Esophagus muscularis mucosa (tissue), 4 donors: Measurements from ENCODE around the gene TNK2.

Source experiments
- CTCF ChIP-seq, 3 experiments: fragments of 200-600 bp in 2 of 3; fragments of 450-650 bp in 1 of 3; sonication (generic) in 2 of 3; IDR thresholded peaks; one replicate each; pipeline ENCODE4 v1.5.1; 2017 to 2019; ENCODE audit warnings: antibody characterized with exemption in 3 of 3, mild to moderate bottlenecking in 2 of 3, moderate library complexity in 1 of 3
- EP300 ChIP-seq: sonication (generic); formaldehyde crosslinking; IDR thresholded peaks from one replicate; pipeline ENCODE4 v1.6.1; 2017; ENCODE audit warnings: antibody characterized with exemption
- POLR2A ChIP-seq: fragments of 450-650 bp; IDR thresholded peaks from one replicate; pipeline ENCODE4 v1.6.1; 2017; ENCODE audit warnings: antibody characterized with exemption, moderate library complexity, mild to moderate bottlenecking, low read depth
- POLR2AphosphoS5 ChIP-seq, 2 donors: sonication (generic); formaldehyde crosslinking; IDR thresholded peaks; one replicate each; pipeline ENCODE4 v1.6.1; 2017; ENCODE audit warnings: antibody characterized with exemption in 2 of 2

DNA sequence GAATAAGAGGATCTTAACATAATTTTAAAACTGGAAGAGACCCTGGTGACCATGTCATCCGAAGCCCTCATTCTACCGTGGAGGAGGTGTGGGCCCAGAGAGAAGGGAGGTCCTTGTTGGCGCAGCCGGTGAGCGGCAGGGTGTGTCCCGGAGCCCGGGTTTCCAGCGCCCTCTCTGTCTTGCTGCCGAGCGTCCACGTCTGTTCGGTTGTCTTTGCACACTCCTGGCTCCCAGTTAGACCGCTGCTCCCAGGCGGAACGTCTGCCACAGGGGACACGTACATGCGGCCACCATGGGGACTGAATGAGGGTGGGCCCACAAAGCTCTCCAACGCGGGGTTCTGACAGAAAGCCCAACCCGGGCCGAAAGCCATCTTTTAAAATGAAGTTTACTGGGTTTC is 90.0 kb downstream of the TNK2 start:
- no peak for TF ChIP-seq POLR2A
- TF ChIP-seq CTCF (IDR thresholded peaks at IDR 0.05) = no peak
- TF ChIP-seq EP300 = no peak
- TF ChIP-seq POLR2AphosphoS5 (IDR thresholded peaks at IDR 0.05) = no peak
